ENCODE measurements around the gene PLD1.

DNA sequence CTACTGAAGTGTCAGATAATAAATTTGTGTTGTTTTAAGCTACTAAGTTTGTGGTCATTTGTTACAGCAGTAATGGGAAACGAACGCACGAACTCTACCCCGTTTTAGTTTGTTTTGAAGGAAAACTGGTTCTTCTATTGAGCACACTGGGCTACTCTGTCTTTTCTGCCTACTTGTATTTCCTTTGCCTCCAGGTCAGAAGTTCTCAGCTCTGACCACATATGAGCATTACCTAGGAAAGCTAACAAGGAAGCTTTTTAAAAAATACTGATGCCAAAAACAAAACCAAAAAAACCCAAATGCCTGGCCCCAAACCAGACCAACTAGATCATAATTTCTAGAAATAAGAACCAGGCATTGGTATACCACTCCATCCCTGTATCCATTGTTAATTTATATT, 193.5 kb downstream of the PLD1 start:
- TF ChIP-seq, protein P1, sequence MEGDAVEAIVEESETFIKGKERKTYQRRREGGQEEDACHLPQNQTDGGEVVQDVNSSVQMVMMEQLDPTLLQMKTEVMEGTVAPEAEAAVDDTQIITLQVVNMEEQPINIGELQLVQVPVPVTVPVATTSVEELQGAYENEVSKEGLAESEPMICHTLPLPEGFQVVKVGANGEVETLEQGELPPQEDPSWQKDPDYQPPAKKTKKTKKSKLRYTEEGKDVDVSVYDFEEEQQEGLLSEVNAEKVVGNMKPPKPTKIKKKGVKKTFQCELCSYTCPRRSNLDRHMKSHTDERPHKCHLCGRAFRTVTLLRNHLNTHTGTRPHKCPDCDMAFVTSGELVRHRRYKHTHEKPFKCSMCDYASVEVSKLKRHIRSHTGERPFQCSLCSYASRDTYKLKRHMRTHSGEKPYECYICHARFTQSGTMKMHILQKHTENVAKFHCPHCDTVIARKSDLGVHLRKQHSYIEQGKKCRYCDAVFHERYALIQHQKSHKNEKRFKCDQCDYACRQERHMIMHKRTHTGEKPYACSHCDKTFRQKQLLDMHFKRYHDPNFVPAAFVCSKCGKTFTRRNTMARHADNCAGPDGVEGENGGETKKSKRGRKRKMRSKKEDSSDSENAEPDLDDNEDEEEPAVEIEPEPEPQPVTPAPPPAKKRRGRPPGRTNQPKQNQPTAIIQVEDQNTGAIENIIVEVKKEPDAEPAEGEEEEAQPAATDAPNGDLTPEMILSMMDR (IDR thresholded peaks at IDR 0.05): no peak
- no peak for TF ChIP-seq POLR2A (IDR thresholded peaks at IDR 0.05)

All from gastroesophageal sphincter (tissue), 3 donors.